ENCODE results near the gene AQP2.

AQP2 gene

DNA sequence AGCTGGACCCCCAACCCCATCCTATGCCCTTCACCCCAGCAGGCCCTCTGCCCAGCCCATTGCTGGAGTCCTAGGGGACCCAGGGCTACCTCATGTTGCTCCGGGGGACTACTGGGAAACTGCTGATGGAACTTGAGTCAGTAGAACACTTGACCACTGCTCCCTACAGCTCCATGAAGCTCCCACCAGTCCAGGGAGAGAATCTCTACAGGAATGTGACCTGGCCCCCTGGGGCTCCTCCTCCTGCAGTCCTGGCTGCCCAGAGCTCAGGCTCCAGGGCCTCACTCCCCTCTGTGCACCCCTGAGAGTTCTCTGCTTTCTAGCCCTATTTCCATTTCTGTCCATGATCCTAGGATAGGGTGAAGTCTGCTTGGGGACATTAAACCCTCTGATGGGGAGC lies 10.8 kb upstream of the AQP2 start:
- DNase-seq (ENCODE audit: low read depth in 1 of 2, low spot score in 1 of 2): no peak

GRCh38 chr12:49941556-49942511 lies 8.7 kb upstream of the AQP2 start:
- no peak for DNase-seq (ENCODE audit: low read depth in 1 of 2, low spot score in 1 of 2)

DNA sequence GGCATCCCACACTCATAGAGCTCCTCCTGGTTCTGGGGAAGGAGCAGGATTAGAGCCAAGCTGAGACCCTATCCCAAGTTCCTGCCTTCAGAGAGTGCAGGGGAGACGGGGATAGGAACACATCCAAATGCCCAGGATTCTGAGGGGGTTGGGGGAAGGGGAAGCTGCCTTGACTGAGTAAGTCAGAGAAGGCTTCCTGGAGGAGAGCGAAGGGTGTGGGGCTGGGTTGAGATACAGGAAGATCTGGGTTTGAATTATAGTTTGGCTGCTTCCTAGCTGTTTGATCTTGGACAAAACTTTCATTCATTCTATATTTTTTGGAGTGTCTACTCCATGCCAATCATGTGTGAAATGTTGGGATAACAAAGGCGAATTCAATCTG lies 8.0 kb upstream of the AQP2 start:
- no peak for DNase-seq (ENCODE audit: low read depth in 1 of 2, low spot score in 1 of 2)

DNA sequence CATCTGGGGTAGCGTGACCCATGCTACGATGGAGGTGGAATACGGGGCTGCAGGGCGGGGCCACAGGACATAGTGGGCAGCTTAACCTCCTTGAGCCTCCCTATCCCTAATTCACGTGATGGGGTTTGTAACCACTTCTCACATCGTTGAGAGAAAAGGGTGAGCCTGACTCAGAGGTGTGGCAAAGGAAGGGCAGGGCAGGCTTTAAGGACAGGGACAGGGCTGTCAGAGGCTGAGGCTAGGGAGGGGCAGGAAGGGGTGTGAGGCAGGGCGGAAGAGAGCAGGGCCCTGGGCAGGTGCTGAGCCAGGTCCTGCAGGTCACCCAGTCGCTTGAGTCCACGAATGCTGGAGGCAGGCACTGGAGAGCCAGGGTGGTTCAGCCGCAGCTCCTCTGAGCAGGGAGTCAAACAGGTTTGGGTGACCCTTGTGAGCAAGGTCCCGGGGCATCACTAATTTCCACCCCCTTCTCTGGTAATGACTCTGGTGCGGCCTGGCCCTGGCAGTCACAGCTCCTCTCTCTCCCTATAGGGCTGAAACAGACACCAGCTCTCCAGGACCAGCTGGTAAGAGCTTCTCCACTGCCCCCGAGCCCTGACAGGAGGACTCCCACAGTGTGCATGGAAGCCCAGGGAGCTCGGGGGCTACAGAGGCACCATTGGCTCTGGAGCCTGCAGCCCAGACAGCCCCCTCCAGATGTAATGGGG lies 7.5 kb upstream of the AQP2 start:
- no peak for DNase-seq (ENCODE audit: low read depth in 1 of 2, low spot score in 1 of 2)

GRCh38 chr12:49943625-49943960 lies 6.9 kb upstream of the AQP2 start:
- DNase-seq (ENCODE audit: low read depth in 1 of 2, low spot score in 1 of 2): no peak

- no peak for DNase-seq (ENCODE audit: low read depth in 1 of 2, low spot score in 1 of 2)
These were observed 6.5 kb upstream of the AQP2 start for GRCh38 chr12:49944046-49944445.

DNA sequence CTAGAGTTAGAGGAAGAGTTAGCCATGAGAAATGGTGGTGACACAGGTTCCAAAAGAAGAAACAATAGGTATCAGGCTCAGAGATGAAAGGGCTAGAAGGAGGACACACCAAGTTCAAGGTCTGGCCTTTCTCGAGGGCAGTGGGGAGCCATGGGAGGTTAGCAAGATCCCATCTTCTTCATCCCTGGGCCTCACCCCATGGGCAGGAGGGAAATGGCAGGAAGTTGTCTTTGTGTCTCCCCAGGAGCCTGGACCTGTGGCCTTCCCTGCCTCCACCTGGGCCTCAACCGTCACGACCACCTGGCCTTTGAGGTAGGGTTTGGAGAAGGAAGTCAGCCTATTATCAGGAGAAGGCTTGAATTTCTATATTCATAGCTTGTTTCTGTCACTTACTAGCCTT lies 5.8 kb upstream of the AQP2 start:
- DNase-seq (ENCODE audit: low read depth in 1 of 2, low spot score in 1 of 2): no peak

DNA sequence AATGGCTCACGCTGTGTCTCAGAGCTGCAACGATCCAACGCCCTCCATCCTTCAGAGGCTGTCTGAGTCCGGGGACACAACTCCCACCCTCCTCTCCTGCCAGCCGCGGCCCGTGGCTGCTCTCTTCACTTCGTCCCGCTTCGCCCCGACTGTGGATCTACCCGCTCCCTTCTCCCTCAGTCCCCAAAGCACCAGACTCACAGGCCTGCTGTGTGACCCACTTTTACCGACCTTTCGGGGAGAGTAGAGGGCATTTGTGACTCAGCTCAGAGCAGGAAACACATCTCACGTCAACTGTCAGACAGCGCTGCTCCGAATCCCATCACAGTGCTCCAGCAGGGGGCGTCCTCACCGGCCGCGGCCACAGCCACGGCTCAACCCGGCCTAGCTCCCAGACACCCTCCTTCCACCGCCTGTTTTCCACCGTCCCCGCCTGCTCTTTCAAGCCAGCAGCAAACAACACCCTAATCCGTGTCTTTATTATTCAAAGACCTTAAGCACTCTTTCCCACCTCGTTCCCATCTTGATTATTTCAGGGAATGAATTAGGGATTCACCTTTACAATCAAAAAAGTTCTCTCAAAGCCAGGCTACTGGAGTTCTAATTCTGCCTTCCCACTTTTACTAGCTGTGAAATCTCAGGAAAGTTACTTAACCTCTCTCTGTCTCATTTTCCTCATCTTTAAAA lies 5.0 kb upstream of the AQP2 start:
- peak; percentile 69 to 79 for DNase-seq (ENCODE audit: low read depth in 1 of 2, low spot score in 1 of 2)

GRCh38 chr12:49946086-49946485 lies 4.5 kb upstream of the AQP2 start:
- no peak for DNase-seq (ENCODE audit: low read depth in 1 of 2, low spot score in 1 of 2)

- DNase-seq (ENCODE audit: low read depth in 1 of 2, low spot score in 1 of 2): no peak
These were observed 4.0 kb upstream of the AQP2 start for GRCh38 chr12:49946497-49946896.

DNA sequence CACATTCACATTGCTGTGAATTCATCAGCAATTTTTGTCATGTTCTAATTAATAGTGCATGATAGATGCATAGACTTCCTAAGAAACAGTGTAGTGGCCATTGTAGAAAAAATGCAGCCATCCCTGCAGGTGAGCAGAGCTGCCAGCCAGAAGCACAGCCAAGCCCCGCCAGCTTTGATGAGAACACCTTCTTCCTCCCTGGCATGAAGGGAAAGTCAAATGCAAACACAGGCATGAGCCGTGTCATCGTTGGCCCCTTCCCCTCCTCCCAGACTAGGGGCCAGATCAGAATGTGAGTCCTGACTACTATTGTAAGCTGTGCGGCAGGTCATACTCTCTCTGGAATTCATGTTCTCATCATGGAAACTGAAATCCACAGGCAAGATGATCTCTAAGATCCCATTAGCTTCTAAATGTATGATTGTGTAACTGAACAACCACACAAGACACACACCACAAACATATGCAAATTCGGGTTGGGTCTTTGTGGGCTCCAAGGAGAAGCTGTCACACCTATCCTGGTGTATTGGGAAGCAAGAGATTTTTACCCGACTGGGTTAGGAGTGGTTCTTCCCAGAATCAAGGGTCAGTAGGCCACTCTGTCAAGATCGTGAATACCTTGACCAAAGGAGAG lies 2.8 kb upstream of the AQP2 start:
- DNase-seq (ENCODE audit: low read depth in 1 of 2, low spot score in 1 of 2): no peak

DNA sequence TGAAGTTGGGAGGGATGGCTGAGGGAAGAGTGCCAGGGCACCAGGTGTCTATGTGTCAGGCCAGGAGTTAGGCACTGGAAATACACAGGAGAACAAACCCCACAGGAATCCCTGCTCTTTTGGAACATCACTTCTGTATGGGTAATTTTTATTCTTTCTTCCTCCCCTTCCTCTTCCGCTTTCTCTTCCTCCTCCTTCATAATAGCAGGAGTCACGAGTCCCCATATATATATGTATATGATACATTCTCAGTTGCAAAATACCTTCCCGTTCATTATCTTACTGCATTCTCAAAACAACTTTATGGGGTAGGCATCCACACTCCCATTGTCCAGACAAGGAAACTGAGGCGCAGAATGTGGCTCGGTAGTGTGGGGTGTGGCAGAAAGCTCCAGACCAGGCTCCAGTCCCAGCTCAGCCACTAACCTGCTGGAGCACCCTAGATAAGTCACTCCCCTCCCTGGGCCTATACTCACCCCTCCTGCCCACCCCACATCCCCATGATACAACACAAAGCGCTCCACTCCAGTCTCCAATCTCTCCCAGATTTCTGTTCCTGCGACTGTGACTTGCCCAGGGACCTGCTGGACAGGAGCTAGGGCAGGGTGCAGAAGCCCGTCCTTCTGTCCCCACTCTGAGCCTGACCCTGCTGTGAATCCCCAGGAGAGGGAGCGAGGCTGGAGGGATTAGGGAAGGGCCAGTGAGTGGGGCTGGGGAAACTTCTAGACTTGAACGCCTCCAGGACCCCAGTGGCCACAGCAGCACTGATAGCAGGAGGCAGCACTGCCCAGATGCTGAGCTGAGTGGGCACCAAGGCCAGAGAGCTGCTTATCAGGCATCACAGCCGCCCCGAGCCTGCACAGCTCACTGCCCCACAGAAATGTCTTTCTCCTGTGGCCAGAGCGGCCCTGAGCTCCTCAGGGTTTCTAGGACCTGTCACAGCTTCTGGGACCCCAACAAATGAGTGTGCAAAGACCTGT lies 1.4 kb upstream of the AQP2 start:
- DNase-seq (ENCODE audit: low read depth in 1 of 2, low spot score in 1 of 2): no peak

- no peak for DNase-seq (ENCODE audit: low read depth in 1 of 2, low spot score in 1 of 2)
These were observed 671 bp upstream of the AQP2 start for GRCh38 chr12:49949866-49950265.

GRCh38 chr12:49951411-49952240 lies 1.1 kb downstream of the AQP2 start:
- no peak for DNase-seq (ENCODE audit: low read depth in 1 of 2, low spot score in 1 of 2)

GRCh38 chr12:49952391-49953055 lies 2.0 kb downstream of the AQP2 start:
- DNase-seq (ENCODE audit: low read depth in 1 of 2, low spot score in 1 of 2): no peak

DNA sequence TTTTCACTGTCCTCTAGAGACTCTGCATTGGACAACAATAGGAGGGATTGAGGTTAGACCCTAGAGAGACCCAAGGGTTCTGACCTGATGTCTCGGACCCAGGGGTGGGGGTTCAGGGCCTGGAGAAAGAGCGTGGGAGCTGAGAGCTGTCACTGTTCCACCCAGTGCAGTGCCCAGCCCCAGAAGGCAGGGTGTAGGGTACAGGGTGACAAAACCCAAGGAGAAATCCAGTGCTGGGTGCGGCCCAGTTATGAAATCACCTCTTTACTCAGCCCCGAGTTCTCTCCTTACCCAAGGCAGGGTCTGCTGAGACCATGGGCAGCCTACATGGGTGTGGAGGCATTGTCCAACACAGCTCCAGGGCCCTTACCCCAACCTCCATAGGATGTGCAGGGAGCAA lies 2.6 kb downstream of the AQP2 start:
- no peak for DNase-seq (ENCODE audit: low read depth in 1 of 2, low spot score in 1 of 2)

- no peak for DNase-seq (ENCODE audit: low read depth in 1 of 2, low spot score in 1 of 2)
These were observed 3.7 kb downstream of the AQP2 start for GRCh38 chr12:49953961-49954846.

Data from stimulated activated CD4-positive, alpha-beta T cell treated with anti-CD3 and anti-CD28 coated beads, Interleukin-15, amount 100 ng/mL, for 1 hour (primary cell).